D721Med (cell line): ENCODE data around the gene AP3B1.
A peak's percentile ranks its signal among the peaks of the same experiment; 100 is the strongest.

ENCODE experiments used
- DNase-seq: peaks from one replicate; pipeline ENCODE4 v3.0.0; 2011; ENCODE audit warnings: low spot score; ENCODE audit not compliant: insufficient read length
- FAIRE-seq: peaks from 2 replicates; lab custom pipeline; 2011; peaks lifted over from hg19 to GRCh38; lab: Jason Lieb, UNC
- TF ChIP-seq, protein P1 (sequence below): IDR thresholded peaks from 2 replicates; pipeline ENCODE4 v1.5.1; 2012; ENCODE audit warnings: mild to moderate bottlenecking, control low read depth; ENCODE audit not compliant: insufficient read depth; ENCODE audit errors: missing control alignments

The AP3B1 gene

GRCh38 chr5:78007233-78007632 lies 287.3 kb downstream of the AP3B1 start:
- TF ChIP-seq, protein P1, sequence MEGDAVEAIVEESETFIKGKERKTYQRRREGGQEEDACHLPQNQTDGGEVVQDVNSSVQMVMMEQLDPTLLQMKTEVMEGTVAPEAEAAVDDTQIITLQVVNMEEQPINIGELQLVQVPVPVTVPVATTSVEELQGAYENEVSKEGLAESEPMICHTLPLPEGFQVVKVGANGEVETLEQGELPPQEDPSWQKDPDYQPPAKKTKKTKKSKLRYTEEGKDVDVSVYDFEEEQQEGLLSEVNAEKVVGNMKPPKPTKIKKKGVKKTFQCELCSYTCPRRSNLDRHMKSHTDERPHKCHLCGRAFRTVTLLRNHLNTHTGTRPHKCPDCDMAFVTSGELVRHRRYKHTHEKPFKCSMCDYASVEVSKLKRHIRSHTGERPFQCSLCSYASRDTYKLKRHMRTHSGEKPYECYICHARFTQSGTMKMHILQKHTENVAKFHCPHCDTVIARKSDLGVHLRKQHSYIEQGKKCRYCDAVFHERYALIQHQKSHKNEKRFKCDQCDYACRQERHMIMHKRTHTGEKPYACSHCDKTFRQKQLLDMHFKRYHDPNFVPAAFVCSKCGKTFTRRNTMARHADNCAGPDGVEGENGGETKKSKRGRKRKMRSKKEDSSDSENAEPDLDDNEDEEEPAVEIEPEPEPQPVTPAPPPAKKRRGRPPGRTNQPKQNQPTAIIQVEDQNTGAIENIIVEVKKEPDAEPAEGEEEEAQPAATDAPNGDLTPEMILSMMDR: no peak
- FAIRE-seq (peak; percentile 16), DNase-seq (no peak)

DNA sequence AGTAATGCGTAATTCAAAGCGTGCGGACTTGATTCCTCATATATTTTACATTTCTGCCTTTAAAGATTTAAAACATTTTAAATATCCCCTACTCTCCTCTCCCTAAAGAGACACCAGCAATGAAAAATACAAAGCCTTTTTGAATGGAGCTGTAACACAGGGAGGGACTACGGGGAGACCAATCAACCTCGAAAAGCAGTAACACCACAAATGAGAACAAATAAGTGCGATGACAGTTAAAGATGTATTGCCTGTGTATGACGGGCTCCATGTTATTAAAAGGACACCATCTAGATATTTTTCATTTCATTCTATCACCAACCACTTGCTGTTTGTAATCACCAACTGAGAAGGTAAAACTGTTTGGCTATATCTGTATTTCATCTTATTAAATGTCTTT lies 288.0 kb downstream of the AP3B1 start:
- DNase-seq (no peak), FAIRE-seq (no peak)
- TF ChIP-seq, protein P1: no peak

DNA sequence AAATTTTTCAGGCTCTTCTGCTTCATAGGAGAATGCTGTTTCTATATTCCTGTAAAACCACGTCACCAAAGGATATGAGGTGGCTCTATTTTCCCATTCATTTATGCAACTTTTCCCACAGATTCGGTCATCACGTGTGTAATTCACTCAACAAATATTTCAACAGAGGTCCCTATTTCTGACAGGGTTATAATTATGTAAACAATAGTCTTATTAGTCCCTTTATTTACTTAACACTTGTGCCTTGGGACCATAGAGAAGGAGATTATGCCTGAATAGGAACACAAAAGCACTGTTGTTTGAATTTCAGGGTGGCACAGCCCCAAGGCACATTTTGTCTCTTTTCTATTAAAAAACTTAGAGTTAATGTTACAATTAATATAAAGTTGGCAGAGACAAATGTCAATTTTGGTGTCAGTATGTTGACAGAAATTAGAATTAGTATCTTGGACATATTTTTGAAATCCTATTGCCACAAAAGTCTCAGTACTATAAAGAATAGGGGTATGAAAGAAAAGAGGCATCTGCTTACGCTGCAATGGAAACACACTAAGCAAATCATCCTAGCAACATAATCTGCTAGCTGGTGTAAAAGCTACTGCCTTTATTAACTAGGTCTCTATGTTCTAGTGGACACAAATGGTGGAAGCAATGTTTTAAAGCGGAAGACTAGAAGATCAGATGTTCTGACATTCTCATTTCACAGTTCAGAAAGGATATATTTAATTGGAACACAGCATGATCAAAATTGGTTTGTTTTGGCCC lies 289.3 kb downstream of the AP3B1 start:
- TF ChIP-seq, protein P1: no peak
- FAIRE-seq: peak; percentile 41
- no peak for DNase-seq

DNA sequence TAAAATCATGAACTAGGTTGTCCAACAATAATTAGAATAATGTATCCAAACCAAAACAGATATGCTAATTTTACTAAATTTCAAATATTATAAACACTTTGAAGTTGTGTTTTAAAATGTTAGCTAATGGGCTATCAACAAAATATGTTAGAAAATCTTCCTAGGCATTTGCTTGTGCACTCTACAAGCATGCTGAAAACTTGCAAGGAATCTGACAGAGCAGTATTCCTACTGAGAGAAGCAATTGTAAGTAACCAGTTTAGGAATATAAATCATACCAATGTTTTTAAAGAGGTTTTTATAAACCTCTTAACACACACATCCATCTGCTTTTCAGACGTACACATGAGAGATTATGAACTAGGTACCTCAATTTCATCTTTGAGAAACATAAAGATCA lies 289.9 kb downstream of the AP3B1 start:
- TF ChIP-seq, protein P1: no peak
- FAIRE-seq: peak; percentile 92
- no peak for DNase-seq

- no peak for DNase-seq
- TF ChIP-seq, protein P1: no peak
These were observed 290.6 kb downstream of the AP3B1 start for GRCh38 chr5:78003919-78004318.

DNA sequence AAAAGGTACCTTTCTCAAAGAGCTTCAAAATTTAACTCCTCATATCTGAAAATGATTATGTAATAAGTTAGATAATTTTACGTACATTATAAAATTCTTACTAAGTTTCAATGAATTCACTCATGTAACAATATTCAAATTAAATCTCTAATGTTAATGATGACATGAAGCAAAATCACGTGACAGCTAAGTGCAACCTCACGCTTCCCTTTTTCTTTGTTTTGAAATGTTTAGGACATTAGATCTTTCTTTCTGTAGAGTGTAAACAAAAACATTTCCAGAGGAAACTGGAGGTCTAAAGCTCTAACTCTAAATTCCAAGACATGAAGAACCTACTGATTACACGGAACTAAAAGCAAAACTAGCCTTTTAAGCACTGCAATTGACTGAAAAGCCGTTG lies 291.0 kb downstream of the AP3B1 start:
- no peak for DNase-seq
- peak; percentile 29 for FAIRE-seq
- TF ChIP-seq, protein P1: no peak

More at GRCh38 chr5:78003919-78004318, 290.6 kb downstream of the AP3B1 start:
- no peak for FAIRE-seq

DNA sequence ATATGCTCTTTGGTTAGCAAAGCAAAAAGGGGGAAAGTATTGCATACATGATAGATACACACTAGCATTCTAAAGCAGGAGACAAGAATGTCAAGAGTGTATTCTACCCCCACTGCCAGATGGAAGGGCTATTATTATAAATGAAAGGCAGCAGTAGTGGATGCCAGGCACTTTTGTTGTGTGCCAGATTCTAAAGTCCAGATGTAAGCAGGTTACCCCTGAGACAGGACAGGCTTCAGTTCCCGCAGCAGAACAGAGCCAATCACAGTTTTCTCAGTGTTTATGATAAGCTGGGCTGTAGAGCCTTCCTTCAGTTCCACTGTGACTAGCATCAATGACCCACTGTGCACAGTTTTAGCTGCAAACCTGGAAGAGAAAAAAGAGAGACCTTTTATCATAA lies 291.8 kb downstream of the AP3B1 start:
- FAIRE-seq (no peak), DNase-seq (no peak)
- TF ChIP-seq, protein P1: no peak
